HG03520 (cell line): ENCODE measurements around the gene KCNJ5.
A peak's percentile ranks its signal among the peaks of the same experiment; 100 is the strongest.

Source experiments
- ATAC-seq: cut with Tn5 transposase; IDR thresholded peaks from one replicate; pipeline ENCODE4 v1.9.1; 2021; ENCODE audit warnings: mild to moderate bottlenecking, moderate library complexity; ENCODE audit not compliant: unreplicated experiment

KCNJ5 gene

DNA sequence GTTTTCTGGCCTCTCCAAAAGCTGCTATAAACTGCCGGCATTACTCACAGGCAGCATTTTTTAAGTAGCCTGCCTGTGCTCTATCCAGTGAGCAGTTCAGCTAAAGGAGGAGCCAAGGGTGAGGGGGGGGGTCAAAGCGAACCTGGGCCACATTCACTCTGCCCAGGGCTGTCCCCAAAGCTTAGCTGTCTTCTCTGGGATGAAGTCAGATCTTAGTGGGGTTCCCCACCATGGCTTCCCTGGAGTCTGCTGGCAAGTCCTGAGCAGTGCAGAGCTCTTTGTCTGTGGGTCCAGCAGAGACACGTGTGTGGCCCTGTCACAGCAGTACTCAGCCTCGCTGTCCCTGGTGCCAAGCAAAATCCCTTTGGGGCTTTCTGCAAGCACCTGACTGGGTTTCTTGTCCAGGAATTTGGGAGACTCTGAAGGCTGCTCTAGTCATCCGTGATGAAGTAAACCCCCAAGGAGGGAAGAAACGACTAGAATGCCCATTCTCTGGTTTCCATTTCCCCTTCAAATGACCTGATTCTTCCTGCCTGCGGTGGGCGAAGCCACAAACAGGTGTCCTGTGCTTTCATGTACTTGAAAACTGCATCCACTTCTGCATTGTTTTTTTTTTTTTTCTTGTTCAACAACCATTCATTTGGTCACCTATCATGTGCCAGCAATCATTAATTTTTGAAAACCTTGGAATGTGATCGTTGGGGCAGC is 2.6 kb downstream of the KCNJ5 start:
- ATAC-seq: peak; percentile 62

DNA sequence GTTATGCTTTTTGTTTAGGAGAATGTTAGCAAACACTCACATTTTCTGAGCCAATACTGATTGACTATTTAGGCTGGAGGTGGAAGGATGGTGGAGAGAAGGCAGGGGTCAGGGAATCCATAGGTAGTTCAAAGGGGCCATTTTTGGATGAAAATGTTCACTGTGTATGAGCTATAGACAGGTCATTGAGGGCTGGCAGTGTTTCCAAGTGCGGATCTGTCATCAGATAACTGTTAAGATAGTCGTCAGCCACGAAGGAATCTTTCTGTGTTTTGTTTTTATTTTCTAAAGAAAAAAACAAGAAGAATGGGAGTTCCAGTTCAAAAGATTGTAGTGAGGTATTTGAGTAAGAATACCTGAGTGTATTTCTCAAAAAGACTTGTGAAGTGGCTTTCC is 3.1 kb downstream of the KCNJ5 start:
- no peak for ATAC-seq

DNA sequence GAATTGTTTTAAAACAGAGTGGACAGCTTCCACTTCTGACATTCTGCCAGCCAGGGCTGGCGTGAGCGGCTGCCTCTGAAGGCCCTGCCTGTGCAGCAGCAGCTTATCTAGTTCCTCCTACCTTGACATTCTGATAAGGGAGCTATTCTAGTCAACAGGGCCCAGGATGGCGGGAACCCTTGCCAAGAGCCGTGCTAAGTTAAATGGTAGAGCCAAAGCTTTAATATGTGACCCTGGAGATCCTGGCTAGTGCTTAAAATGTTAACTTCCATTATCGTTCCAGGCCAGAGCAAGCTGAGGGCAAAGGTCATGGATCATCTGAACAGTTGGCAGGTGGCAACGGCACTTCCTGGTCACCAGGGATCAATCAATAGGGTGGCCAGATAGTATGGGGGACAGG is 3.5 kb downstream of the KCNJ5 start:
- no peak for ATAC-seq

DNA sequence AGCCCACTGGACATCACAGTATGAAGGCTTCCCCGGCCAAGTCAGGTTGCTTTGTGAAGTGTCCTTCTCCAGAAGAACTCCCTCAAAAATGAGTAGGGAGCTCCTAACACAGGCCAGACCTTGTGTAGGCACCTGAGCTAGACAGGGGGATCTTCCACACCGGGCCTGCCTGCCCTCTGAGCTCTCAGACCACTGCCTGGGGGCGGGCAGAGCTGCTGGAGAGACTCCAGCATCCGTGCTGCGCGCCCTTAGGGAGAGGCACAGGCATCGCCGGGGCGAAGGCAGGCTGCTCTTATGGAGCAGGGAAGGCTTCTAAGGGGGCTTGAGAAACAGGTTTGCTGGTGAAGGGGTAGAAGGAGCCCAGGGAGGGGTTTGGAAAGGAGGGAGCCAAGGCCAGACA is 4.4 kb downstream of the KCNJ5 start:
- ATAC-seq: no peak

DNA sequence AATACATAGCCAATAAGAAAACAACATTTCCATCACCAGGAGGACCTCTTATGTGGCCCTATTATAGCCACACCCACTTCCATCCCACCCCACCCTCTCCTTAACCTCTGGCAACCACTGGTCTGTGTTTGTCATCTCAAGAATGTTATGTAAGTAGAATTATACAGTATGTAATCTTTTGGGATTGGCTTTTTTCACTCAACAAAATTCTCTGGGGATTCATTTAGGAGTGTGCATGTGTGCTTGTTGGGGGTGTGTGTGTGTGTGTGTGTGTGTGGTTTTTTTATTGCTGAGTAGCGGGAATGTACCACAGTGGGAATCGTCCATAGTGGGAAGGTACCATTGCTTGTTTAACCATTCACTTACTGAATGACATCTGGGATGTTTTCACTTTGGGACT is 5.2 kb downstream of the KCNJ5 start:
- ATAC-seq: no peak

GRCh38 chr11:128897826-128898225 is 6.7 kb downstream of the KCNJ5 start:
- ATAC-seq: no peak

DNA sequence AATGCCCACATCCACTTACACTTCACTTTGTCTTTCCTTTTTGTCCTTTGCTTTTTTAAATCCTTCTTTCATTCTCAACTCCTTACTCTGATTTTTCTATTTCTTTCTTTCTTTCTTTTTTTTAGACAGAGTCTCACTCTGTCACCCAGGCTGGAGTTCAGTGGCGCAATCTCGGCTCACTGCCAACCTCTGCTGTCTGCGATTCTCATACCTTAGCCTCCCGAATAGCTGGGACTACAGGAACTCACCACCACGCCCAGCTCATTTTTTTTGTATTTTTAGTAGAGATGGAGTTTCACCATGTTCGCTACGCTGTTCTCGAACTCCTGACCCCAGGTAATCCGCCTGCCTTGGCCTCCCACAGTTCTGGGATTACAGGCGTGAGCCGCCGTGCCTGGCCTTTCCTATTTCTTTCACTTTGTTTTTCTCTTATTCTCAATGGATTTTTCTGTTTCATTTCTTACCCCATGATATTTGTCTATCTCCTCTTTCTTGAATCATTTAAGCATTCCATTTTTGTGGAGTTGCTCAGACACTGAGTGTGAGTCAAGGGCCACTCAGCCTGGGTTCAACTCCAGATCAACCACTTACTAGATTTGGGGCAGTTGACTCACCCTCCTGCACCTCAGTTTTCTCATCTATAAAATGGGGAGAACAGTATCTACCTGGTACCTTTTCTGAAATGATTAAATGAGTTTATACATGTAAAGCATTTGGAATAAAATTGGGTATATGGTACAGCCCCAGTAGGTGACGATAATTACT is 7.6 kb downstream of the KCNJ5 start:
- ATAC-seq: no peak

DNA sequence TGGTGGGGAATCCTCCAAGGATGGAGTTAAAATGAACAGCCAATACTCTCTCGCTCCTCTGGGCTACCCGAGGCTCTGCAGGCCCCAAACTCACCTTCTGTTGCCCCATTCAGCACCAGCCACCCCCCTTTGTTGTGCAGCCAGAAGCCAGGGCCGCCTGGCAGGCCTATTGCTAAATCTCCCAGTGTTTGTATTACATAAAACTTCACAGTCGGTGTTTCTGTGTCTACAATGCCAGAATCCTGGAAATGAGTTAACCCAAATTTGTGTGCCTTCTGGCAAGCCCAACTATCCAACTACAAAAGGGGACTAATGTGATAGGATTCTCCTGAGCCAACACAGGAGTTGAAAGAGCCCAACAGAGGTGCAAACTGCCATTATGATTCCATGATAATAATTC is 9.3 kb downstream of the KCNJ5 start:
- no peak for ATAC-seq

- ATAC-seq: no peak
Observed at GRCh38 chr11:128901653-128902514, 10.7 kb downstream of the KCNJ5 start.

DNA sequence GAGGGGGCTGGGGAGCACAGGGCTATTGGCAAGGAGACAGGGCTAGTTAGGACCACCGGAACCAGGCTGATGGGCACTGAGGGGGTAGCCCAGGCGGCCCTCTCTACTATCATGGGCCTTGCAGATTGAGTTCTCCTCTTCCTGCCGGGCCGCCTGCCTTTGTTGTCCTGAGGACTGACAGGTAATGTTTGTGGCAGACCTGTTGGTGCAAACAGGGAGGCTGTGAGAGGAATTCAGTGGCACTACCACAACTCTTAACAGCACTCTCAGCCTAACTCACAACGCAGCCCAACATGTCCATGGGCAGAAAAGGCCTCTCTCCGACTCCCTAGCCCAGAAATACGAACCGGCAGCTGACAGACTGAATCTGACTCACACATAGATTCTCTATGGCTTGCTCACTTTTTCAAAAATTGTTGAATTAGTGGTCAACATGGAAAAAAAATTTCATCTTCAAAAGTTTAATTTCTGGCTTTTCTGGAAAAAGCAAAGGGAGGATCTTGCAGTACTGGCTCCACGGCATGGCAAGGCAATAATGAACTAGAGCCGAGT is 11.4 kb downstream of the KCNJ5 start:
- ATAC-seq: no peak

- ATAC-seq: no peak
Observed at GRCh38 chr11:128903248-128904061, 12.3 kb downstream of the KCNJ5 start.

DNA sequence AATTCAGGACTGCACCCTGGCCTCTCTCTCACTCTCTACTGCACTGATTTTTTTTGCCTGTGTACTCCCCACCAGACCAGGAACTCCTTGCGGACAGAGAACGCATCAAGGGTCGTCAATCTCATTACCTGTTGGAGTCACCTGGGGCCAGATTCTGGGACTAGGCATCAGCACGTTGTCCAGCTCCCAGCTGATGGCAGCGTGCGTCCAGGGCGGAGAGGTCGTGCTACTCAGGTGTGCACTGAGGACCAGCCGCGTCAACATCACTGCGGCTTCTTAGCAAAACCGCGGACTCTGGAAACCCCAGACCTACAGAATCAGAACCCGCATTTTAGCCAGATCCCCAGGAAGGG is 13.1 kb downstream of the KCNJ5 start:
- ATAC-seq: no peak

- no peak for ATAC-seq
Observed at GRCh38 chr11:128904656-128905344, 13.6 kb downstream of the KCNJ5 start.

DNA sequence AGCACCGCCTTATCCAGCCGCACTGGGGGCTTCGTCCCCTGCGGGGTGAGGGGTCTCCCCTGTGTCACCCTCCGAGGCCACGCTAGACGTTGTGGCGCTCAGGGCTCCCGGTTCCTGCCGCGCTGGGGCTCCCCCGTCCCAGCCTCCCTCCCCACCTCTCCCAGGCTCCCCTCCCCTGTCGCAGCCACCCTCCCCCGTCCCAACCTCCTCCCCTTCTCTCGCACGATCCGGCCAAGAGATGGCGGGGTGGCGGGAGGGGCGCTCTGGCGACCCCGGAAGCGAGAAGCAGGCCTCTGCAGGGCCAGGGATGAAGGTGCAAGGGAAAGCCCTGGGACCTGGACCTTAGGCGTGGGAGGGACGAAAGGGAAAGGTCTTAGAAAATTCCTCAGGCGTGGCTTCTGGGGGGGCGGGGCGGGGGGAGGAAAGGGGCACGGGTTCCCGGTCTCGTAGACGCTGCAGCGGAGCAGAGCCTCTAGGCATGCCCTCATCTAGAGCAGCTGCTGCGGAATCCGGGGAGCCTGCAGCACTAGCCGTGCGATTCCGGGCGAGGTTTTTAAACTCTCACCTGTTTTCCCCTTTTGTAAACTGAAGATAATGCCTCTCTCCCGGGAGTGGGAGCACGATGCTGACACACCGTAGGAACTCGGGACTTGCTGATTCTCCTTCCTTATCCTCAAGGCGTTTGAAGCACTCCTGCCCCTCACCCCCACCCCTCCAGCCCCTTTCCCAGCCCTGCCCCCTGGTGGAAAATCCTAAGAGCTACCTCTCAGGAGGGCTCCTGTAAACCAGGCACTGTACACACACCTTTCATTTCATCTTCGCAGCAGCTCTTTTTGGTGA is 14.4 kb downstream of the KCNJ5 start:
- no peak for ATAC-seq

DNA sequence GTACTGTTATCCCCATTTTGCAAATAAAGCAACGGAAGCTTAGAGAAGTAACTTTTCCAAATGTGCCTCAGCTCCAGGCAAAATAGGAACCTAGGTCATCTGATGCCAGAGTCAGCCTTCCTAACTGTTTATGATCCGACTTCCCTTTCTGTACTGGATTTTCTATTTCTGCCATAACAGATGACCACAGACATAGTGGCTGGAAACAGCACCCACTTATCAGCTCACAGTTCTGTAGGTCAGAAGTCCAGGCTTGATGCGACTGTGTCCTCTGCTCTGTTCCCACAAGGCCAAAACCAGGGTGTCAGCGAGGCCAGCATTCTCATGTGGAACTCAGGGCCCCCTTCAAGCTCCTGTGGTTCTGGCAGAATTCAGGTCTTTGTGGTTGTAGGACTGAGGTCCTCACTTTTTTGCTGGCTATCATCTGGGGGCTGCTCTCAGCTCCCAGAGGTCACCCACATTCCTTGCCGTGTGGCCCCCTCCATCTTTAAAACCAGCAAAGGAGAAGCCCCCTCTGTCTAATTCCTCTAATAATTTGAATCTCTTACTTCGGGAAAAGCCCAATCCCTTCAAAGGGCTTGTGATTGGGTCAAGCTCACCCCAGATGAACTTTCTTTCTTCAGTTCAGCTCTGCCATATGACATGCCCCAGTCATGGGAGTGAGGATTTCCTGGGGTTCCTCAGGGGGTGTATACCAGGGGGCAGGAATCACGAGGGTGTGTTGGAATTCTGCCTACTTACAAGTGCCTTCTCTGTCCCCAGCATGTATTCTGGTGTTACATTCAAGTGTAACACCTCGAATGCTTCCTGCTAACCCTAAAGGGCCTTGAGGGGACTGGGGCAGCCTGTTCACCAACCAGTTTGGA is 15.3 kb downstream of the KCNJ5 start:
- ATAC-seq: no peak

DNA sequence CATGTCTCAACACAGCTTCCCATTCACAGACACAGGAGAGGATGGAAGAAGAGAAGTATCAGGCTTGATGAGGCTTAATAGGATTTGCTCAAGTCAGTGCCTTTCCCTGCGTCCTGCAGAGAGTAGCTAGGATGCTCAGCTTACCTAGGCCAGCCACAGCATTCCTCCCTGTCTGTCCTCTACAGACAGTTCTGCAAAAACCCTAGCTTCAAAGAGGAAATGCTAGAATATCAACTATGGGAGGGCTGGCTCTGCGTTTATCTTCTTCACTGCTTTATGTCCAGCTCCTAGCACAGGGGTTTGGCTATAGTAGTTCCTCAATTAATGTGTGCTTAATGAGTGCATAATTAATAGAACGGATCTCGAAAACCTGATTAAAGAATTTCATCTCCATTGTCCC is 16.4 kb downstream of the KCNJ5 start:
- ATAC-seq: no peak

GRCh38 chr11:128908391-128909246 is 17.5 kb downstream of the KCNJ5 start:
- no peak for ATAC-seq
